Measurements from ENCODE around the gene PIK3R5. TPM values are rescaled to one million over a fixed set of nuclear protein-coding genes. Genes with fewer than 3 reads are reported as not detected.
"Not testable (repeated sequence)": the region's sequence is repeated elsewhere in the genome, so short reads cannot be mapped to it uniquely, and the experiment has no call there.

PIK3R5 gene
- total and polyA plus RNA-seq, 8 donors, result 0.69 to 6.8 (median 1.7) TPM

GRCh38 chr17:8997994-8998628 lies 32.6 kb upstream of the PIK3R5 start:
- intact Hi-C loops (cut with DNase I), result loop anchor here in 1 of 3 donors (5.0 kb wide), 1 partner anchor 294 kb away; no protein-coding TSS in a partner anchor
- H3K27ac ChIP-seq, result no peak overlapping the region
- 12 to 15% methylated on average over 9 of the region's 9 CpGs for WGBS, 2 donors
- H3K4me1 ChIP-seq, result no peaks in the 10 kb centered on the region
- peak; percentile 68 to 86 (median 74) for TF ChIP-seq CTCF (IDR thresholded peaks at IDR 0.05)
- H3K9me3 ChIP-seq, result no peaks in the 10 kb centered on the region
- H3K27me3 ChIP-seq, result no peaks in the 10 kb centered on the region
- DNase-seq (peak in 5 of 6 donors; percentile 27 to 84 (median 71)), ATAC-seq (peak; percentile 59 to 77 (median 71)), FAIRE-seq (no peak)
- no peaks in the 10 kb centered on the region for H3K36me3 ChIP-seq
- H3K4me3 ChIP-seq, result no peak overlapping the region

GRCh38 chr17:8995711-8996110 lies 30.2 kb upstream of the PIK3R5 start:
- Histone ChIP-seq H3K27ac (no peak overlapping the region), H3K4me1 (no peaks in the 10 kb centered on the region), H3K4me3 (no peak overlapping the region), H3K9me3 (no peaks in the 10 kb centered on the region), H3K36me3 (no peaks in the 10 kb centered on the region), H3K27me3 (no peaks in the 10 kb centered on the region)
- ATAC-seq (no peak), DNase-seq (no peak), FAIRE-seq (no peak)
- no peak for TF ChIP-seq CTCF (IDR thresholded peaks at IDR 0.05)
- intact Hi-C loops (cut with DNase I), result loop anchor here in 1 of 3 donors (5.0 kb wide), 1 partner anchor 297 kb away; no protein-coding TSS in a partner anchor
- 57 to 61% methylated on average over 7 of the region's 7 CpGs for WGBS, 2 donors

- H3K36me3 ChIP-seq, result no peaks in the 10 kb centered on the region
- no peaks in the 10 kb centered on the region for H3K4me1 ChIP-seq
- no peak overlapping the region for H3K27ac ChIP-seq
- no peaks in the 10 kb centered on the region for H3K27me3 ChIP-seq
- 53 to 75% methylated on average over 7 of the region's 7 CpGs for WGBS, 2 donors
- intact Hi-C loops (cut with DNase I), result no loop called here
- DNase-seq, result peak in 5 of 6 donors; percentile 38 to 90 (median 77)
- ATAC-seq, result peak; percentile 46 to 90 (median 78)
- no peak for FAIRE-seq
- no peaks in the 10 kb centered on the region for H3K9me3 ChIP-seq
- peak in 3 of 4 donors; percentile 60 to 65 (median 62) for TF ChIP-seq CTCF (IDR thresholded peaks at IDR 0.05)
- no peak overlapping the region for H3K4me3 ChIP-seq
These were observed 28.8 kb upstream of the PIK3R5 start for GRCh38 chr17:8994319-8994718.

GRCh38 chr17:8991514-8992285 lies 26.2 kb upstream of the PIK3R5 start:
- Histone ChIP-seq H3K4me3 (no peak overlapping the region), H3K9me3 (no peaks in the 10 kb centered on the region), H3K36me3 (no peaks in the 10 kb centered on the region), H3K27ac (no peak overlapping the region), H3K4me1 (no peaks in the 10 kb centered on the region), H3K27me3 (no peaks in the 10 kb centered on the region)
- peak; percentile 55 to 88 (median 72) for TF ChIP-seq CTCF (IDR thresholded peaks at IDR 0.05)
- no peak for FAIRE-seq
- ATAC-seq, result peak; percentile 60 to 89 (median 80)
- peak in 5 of 6 donors; percentile 44 to 74 (median 55) for DNase-seq
- WGBS, 2 donors, result 52 to 60% methylated on average over 10 of the region's 10 CpGs
- intact Hi-C loops (cut with DNase I), result no loop called here

GRCh38 chr17:8988263-8988935 lies 22.9 kb upstream of the PIK3R5 start:
- H3K27me3 ChIP-seq; H3K4me1 ChIP-seq; H3K27ac ChIP-seq; H3K36me3 ChIP-seq; H3K9me3 ChIP-seq; FAIRE-seq; DNase-seq; ATAC-seq; intact Hi-C loops (cut with DNase I); H3K4me3 ChIP-seq: not testable (repeated sequence)
- WGBS, 2 donors, result 86 to 95% methylated on average over 2 of the region's 2 CpGs

All from pancreas (tissue), 10 donors.